ENCODE measurements around the gene QPCTL.

DNA sequence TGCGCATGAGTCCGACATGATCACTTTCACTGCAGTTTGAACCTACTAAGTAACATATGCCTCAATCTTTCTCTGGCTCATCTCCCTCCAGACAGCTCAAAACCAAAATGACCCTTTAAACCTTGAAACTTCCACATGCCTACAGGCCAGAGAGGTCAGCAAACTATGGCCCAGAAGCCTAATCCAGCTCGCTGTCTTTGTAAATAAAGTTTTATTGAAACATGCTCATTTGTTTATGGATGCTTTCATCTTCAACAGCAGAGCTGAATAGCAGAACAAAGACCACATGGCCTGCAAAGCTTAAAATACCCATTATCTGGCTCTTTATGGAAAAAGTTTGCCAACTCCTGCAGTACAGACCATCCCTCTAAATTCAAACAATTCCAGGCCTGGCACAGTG lies 22.7 kb downstream of the QPCTL start:
- TF ChIP-seq, protein P1, sequence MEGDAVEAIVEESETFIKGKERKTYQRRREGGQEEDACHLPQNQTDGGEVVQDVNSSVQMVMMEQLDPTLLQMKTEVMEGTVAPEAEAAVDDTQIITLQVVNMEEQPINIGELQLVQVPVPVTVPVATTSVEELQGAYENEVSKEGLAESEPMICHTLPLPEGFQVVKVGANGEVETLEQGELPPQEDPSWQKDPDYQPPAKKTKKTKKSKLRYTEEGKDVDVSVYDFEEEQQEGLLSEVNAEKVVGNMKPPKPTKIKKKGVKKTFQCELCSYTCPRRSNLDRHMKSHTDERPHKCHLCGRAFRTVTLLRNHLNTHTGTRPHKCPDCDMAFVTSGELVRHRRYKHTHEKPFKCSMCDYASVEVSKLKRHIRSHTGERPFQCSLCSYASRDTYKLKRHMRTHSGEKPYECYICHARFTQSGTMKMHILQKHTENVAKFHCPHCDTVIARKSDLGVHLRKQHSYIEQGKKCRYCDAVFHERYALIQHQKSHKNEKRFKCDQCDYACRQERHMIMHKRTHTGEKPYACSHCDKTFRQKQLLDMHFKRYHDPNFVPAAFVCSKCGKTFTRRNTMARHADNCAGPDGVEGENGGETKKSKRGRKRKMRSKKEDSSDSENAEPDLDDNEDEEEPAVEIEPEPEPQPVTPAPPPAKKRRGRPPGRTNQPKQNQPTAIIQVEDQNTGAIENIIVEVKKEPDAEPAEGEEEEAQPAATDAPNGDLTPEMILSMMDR (conservative IDR thresholded peaks at IDR 0.05; ENCODE audit: low read depth, low read length) = no peak
- TF ChIP-seq USF2 (IDR thresholded peaks at IDR 0.05; ENCODE audit: low read depth, low read length) = no peak
- TF ChIP-seq POLR2A (IDR thresholded peaks at IDR 0.05; ENCODE audit: low read depth, low read length) = no peak
- TF ChIP-seq RAD21 (IDR thresholded peaks at IDR 0.05; ENCODE audit: low read length) = no peak
- TF ChIP-seq ELK1 (IDR thresholded peaks at IDR 0.05; ENCODE audit: borderline replicate concordance, low read depth, low read length) = no peak
- TF ChIP-seq CHD1 (IDR thresholded peaks at IDR 0.05; ENCODE audit: low read depth, low read length) = no peak
- no peak for TF ChIP-seq MAZ (IDR thresholded peaks at IDR 0.05; ENCODE audit: borderline replicate concordance, low read depth, low read length)
- no peak for TF ChIP-seq CEBPB (IDR thresholded peaks at IDR 0.05; ENCODE audit: low read depth, low read length)
- no peak for TF ChIP-seq MXI1 (IDR thresholded peaks at IDR 0.05; ENCODE audit: borderline replicate concordance, low read depth, low read length)
- no peak for TF ChIP-seq MAFK (IDR thresholded peaks at IDR 0.05; ENCODE audit: low read depth, low read length)
- TF ChIP-seq SMC3 (IDR thresholded peaks at IDR 0.05; ENCODE audit: low read depth, low read length) = no peak
- no peak for TF ChIP-seq NFE2L2 (IDR thresholded peaks at IDR 0.05; ENCODE audit: low read depth, low read length)

Data from IMR-90 (cell line).